Psoas muscle (tissue), 8 donors: ENCODE data around the gene MAP1B. TPM values are rescaled to one million over a fixed set of nuclear protein-coding genes. Genes with fewer than 3 reads are reported as not detected.
"Not testable (repeated sequence)": the region's sequence is repeated elsewhere in the genome, so short reads cannot be mapped to it uniquely, and the experiment has no call there.

Experiments
- ATAC-seq, 4 donors: fragments of 200-7000 bp; cut with Tn5 transposase; one replicate each; pipeline ENCODE4 v1.9.1; 2020; ENCODE audit warnings: moderate library complexity in 3 of 4, mild to moderate bottlenecking in 2 of 4
- DNase-seq, 2 donors: peaks; one replicate each; pipeline ENCODE4 v3.0.0-alpha.2; 2020
- H3K27ac ChIP-seq: fragments of 200-600 bp; one replicate; pipeline ENCODE4 v1.8.0; 2022
- H3K27me3 ChIP-seq, 3 donors: fragments of 200-600 bp in 1 of 3; one replicate each; pipeline versions ENCODE4 v1.6.1 to v1.8.0; 2013 to 2022; ENCODE audit warnings: low read length in 2 of 3, mild to moderate bottlenecking in 2 of 3, moderate library complexity in 1 of 3; ENCODE audit not compliant: insufficient read depth in 3 of 3
- H3K36me3 ChIP-seq, 2 donors: fragments of 200-600 bp in 1 of 2; one replicate each; pipeline versions ENCODE4 v1.6.1 to v1.8.0; 2013 to 2022; ENCODE audit warnings: low read depth in 1 of 2, mild to moderate bottlenecking in 1 of 2, moderate library complexity in 1 of 2; ENCODE audit not compliant: insufficient read depth in 1 of 2
- H3K4me1 ChIP-seq: fragments of 200-600 bp; one replicate; pipeline ENCODE4 v1.8.0; 2022
- H3K4me3 ChIP-seq: fragments of 200-600 bp; one replicate; pipeline ENCODE4 v1.8.0; 2022; ENCODE audit warnings: mild to moderate bottlenecking
- H3K9me3 ChIP-seq: fragments of 200-600 bp; one replicate; pipeline ENCODE4 v1.8.0; 2022
- WGBS, 3 donors: extraction: QIAGEN DNeasy Blood & Tissue Kit; methylation state at CpG; one replicate each; pipeline versions ENCODE4 v1.1.6 to v1.1.7; 2013; 5-methylcytosine and 5-hydroxymethylcytosine counted together
- intact Hi-C, 2 donors: fragments of 100-400 bp; cut with DNase I; formaldehyde crosslinking; loops; one replicate each; pipeline versions ENCODE4 v1.11.0 to v1.14.2; 2022
- polyA plus RNA-seq, 3 donors: library from polyadenylated mRNA; stranded (reverse); fragments of 200-250 nt; gene quantifications; one replicate each; pipeline ENCODE4 v1.2.3, GENCODE V29; 2013
- total RNA-seq, 4 donors: library from RNA; stranded (reverse); fragmentation: NEBNext Ultra II Directional in 2 of 4; extraction: Animal tissue kit (Norgen Biotek cat#: 25700) in 2 of 4; gene quantifications; one replicate each; pipeline versions ENCODE4 v1.2.1 to v1.2.4, GENCODE V29; 2021 to 2023
- TF ChIP-seq, protein P1 (sequence below): fragments of 200-600 bp; IDR thresholded peaks from one replicate; pipeline ENCODE4 v1.8.0; 2022; ENCODE audit warnings: antibody characterized with exemption
- donor health status: healthy with polysubstance abuse.
- donor health status: DM: no; HTN: no; CAD: no; lungs with moderate emphysema.
- donor health status: Bipolar disorder and iron deficiency.
- donor health status: healthy.
- donor health status: DM: yes; HTN: yes; CAD: no.
- donor health status: DM: no; HTN: no; CAD: no.
- donor health status: DM: no; HTN: no; CAD: no.
- donor health status: DM: yes; HTN: yes; CAD: no.

Gene MAP1B
- total and polyA plus RNA-seq, 7 donors, result 1.1 to 20.2 (median 8.5) TPM

- Histone ChIP-seq H3K4me3 (no peak overlapping the region), H3K36me3 (no peaks in the 10 kb centered on the region), H3K9me3 (no peaks in the 10 kb centered on the region), H3K27me3 (no peaks in the 10 kb centered on the region), H3K4me1 (no peaks in the 10 kb centered on the region), H3K27ac (no peak overlapping the region)
- TF ChIP-seq, protein P1, sequence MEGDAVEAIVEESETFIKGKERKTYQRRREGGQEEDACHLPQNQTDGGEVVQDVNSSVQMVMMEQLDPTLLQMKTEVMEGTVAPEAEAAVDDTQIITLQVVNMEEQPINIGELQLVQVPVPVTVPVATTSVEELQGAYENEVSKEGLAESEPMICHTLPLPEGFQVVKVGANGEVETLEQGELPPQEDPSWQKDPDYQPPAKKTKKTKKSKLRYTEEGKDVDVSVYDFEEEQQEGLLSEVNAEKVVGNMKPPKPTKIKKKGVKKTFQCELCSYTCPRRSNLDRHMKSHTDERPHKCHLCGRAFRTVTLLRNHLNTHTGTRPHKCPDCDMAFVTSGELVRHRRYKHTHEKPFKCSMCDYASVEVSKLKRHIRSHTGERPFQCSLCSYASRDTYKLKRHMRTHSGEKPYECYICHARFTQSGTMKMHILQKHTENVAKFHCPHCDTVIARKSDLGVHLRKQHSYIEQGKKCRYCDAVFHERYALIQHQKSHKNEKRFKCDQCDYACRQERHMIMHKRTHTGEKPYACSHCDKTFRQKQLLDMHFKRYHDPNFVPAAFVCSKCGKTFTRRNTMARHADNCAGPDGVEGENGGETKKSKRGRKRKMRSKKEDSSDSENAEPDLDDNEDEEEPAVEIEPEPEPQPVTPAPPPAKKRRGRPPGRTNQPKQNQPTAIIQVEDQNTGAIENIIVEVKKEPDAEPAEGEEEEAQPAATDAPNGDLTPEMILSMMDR, result no peak
- no peak for ATAC-seq
- intact Hi-C loops, result no loop called here
- WGBS, 3 donors, result 56 to 70% (median 59%) methylated on average over 8 of the region's 8 CpGs
- DNase-seq, result peak; percentile 50 to 69
Observed at GRCh38 chr5:72167804-72168203, 60.5 kb downstream of the MAP1B start.

DNA sequence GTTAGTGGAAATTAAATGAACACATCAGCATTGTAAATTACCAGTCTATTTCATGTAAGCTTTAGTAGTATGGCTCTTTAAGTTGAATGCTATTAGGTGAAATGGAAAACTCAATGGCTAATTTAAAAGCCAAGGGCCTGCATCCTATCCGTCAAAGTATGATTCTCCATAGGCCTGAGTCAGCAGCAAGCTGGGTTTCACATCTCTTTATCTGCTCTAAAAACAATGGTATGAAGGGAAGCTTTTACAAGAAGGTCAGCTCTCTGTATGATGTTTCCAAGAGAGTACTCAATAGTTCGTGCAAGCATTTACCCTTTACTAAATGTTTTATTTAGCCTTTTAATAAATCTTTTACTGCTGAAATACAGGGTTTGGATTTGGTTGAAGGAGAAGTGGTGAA, 62.8 kb downstream of the MAP1B start:
- TF ChIP-seq, protein P1, result no peak
- no peak for ATAC-seq
- no peak for DNase-seq
- intact Hi-C loops, result no loop called here
- Histone ChIP-seq H3K27ac (no peak overlapping the region), H3K9me3 (no peaks in the 10 kb centered on the region), H3K4me3 (no peak overlapping the region), H3K36me3 (no peaks in the 10 kb centered on the region), H3K4me1 (no peaks in the 10 kb centered on the region), H3K27me3 (peaks cover 0 to under 1% (median 0%) of the 10 kb centered on the region in 3 donors)
- 85 to 95% (median 88%) methylated on average over 2 of the region's 2 CpGs for WGBS, 3 donors

DNA sequence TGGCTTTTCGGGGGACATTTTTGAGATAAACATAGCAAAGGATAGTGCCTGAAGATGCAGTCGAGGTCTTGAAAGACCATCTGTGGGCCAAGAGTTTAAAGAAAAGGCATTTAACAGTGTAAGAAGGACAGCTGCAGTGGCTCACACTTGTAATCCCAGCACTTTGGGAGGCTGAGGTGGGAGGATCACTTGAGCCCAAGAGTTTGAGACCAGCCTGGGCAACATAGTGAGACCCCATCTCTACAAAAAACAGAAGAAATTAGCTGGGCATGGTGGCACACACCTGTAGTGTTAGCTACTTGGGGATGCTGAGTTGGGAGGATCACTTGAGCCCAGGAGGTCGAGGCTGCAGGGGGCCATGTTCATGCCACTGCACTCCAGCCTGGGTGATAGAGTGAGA, 63.9 kb downstream of the MAP1B start:
- intact Hi-C loops, H3K4me1 ChIP-seq, H3K4me3 ChIP-seq, H3K27me3 ChIP-seq, DNase-seq, H3K36me3 ChIP-seq, H3K9me3 ChIP-seq, ATAC-seq, H3K27ac ChIP-seq: not testable (repeated sequence)
- WGBS, 3 donors, result 90 to 96% (median 95%) methylated on average over 3 of the region's 3 CpGs

DNA sequence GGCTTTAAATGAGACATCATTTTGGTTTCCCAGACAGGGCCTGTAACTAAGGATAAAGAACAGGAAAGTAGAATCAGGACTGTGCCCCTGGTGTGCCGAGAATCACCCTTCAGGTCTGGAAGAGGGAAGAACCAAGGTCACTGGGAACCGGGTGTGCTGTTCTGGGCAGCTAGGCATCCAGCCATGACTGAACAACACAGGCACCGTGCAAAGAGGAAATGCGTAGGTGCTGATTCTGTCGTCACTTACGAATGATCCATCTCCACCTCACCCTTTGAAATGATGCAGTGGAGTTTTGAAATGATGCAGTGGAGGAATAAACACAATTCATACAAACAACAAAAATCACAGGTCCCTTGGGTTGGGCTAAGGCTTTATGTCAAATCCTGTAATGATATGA, 64.4 kb downstream of the MAP1B start:
- H3K27ac ChIP-seq, result no peak overlapping the region
- no peaks in the 10 kb centered on the region for H3K9me3 ChIP-seq
- 84 to 91% (median 85%) methylated on average over 6 of the region's 6 CpGs for WGBS, 3 donors
- ATAC-seq, result no peak
- TF ChIP-seq, protein P1, result no peak
- no peaks in the 10 kb centered on the region for H3K4me1 ChIP-seq
- H3K4me3 ChIP-seq, result no peak overlapping the region
- DNase-seq, result no peak
- H3K36me3 ChIP-seq, result no peaks in the 10 kb centered on the region
- peaks cover 0 to 4% (median 0%) of the 10 kb centered on the region in 3 donors for H3K27me3 ChIP-seq
- intact Hi-C loops, result no loop called here

DNA sequence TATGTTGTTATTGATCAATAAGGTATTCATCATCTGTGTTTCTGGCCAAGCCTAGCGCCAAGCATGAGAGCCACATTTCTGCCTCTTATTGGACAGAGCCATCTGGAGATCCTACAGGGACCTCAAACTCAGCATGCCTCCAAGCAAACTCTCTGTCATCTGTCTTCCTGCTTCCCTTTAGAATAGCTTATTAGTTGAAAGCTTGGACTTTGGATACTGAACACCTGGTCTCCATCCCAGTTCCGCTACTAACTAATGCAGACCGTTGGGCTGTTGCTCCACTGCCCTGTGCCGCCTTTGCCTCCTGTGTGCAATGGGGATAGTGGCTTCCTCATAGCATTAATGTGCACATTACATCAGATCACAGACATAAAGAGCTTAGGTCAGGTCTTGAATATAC, 65.5 kb downstream of the MAP1B start:
- Histone ChIP-seq H3K4me3 (no peak overlapping the region), H3K27me3 (peaks cover 0 to 4% (median 0%) of the 10 kb centered on the region in 3 donors), H3K9me3 (no peaks in the 10 kb centered on the region), H3K4me1 (no peaks in the 10 kb centered on the region), H3K36me3 (no peaks in the 10 kb centered on the region), H3K27ac (no peak overlapping the region)
- ATAC-seq, result no peak
- 76 to 89% (median 81%) methylated on average over 4 of the region's 4 CpGs for whole genome bisulfite sequencing, 3 donors
- no peak for DNase-seq
- TF ChIP-seq, protein P1, result no peak
- intact Hi-C loops, result no loop called here
